OCI-LY1 (cell line): ENCODE results near the gene ATP1B3.

Experiments used
- EZH2 ChIP-seq: fragments of 200-600 bp; sonication (generic), shearing (Covaris generic); IDR thresholded peaks from 2 replicates; pipeline ENCODE4 v1.8.0; 2017; ENCODE audit warnings: borderline replicate concordance, mixed run types, mild to moderate bottlenecking, antibody characterized with exemption, low read length, moderate library complexity, mixed read lengths
- TF ChIP-seq, protein P1 (sequence below): fragments of 200-600 bp; sonication (generic), shearing (Covaris generic); IDR thresholded peaks from 2 replicates; pipeline ENCODE4 v1.5.1; 2017; ENCODE audit warnings: mild to moderate bottlenecking, antibody characterized with exemption, low read length, moderate library complexity, mixed read lengths

DNA sequence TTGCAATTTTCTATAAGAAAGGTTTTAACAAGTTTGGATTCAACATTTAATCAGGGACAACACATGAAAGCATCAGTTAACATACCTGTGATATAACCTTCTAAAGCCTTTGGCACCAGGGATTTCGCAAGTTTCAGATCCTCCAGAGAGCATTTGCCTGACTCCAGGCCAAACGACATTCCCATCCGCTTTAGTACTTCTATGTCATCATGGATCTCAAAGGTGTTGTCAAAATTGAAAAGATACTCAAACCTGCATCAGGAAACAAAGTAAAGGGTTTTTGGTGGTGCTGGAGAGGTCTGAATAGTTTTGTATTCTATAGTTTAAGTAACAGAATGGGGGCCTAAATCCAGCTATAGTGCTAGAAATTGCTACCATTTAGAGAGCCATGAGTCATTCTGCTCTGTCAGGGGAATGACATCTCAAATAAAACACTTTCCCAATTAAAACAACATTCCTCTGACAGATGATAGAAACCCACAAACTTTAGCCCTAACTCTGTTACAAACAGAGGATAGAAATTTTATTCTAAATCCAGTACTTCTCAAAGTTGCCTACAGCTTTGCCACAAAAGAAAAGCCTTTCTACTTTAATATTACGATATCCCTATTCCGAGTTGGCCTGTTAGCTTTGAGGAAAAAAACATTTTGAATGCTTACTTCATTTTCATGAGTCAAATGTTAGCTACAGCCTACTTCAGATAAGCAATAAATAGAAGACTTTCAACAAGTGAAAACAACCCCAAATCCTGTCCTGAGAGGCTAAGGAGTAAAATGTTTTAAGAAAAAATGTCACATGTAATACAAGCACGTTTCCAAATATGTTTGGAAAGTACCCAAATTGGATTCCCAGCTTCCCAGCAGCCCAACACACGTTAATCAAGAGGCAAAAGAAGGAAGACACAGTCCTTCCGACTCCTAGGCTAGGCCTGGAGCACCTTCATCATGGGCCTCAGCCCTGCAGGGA lies 83.4 kb downstream of the ATP1B3 start:
- TF ChIP-seq, protein P1, sequence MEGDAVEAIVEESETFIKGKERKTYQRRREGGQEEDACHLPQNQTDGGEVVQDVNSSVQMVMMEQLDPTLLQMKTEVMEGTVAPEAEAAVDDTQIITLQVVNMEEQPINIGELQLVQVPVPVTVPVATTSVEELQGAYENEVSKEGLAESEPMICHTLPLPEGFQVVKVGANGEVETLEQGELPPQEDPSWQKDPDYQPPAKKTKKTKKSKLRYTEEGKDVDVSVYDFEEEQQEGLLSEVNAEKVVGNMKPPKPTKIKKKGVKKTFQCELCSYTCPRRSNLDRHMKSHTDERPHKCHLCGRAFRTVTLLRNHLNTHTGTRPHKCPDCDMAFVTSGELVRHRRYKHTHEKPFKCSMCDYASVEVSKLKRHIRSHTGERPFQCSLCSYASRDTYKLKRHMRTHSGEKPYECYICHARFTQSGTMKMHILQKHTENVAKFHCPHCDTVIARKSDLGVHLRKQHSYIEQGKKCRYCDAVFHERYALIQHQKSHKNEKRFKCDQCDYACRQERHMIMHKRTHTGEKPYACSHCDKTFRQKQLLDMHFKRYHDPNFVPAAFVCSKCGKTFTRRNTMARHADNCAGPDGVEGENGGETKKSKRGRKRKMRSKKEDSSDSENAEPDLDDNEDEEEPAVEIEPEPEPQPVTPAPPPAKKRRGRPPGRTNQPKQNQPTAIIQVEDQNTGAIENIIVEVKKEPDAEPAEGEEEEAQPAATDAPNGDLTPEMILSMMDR: no peak
- no peak for TF ChIP-seq EZH2
